Heart right ventricle (tissue), 16 donors: Measurements from ENCODE around the gene TNFAIP1. TPM values are rescaled to one million over a fixed set of nuclear protein-coding genes. Genes with fewer than 3 reads are reported as not detected.

Source experiments
- ATAC-seq, 8 donors: fragments of 200-7000 bp; cut with Tn5 transposase; one replicate each; pipeline ENCODE4 v1.9.1; 2020; ENCODE audit warnings: mild to moderate bottlenecking in 8 of 8, moderate library complexity in 8 of 8, moderate number of reproducible peaks in 1 of 8
- DNase-seq, 2 donors: peaks; one replicate each; pipeline ENCODE4 v3.0.0-alpha.2; 2020
- H3K27ac ChIP-seq, 10 donors: fragments of 200-600 bp; sonication (generic) in 2 of 10; one replicate each; pipeline versions ENCODE4 v1.5.0 to v1.8.0; 2020 to 2022; ENCODE audit warnings: mild to moderate bottlenecking in 3 of 10
- H3K27me3 ChIP-seq, 7 donors: fragments of 200-600 bp; one replicate each; pipeline ENCODE4 v1.8.0; 2021 to 2022; ENCODE audit warnings: mild to moderate bottlenecking in 2 of 7
- H3K36me3 ChIP-seq, 9 donors: fragments of 200-600 bp; sonication (generic) in 1 of 9; one replicate each; pipeline versions ENCODE4 v1.5.0 to v1.8.0; 2020 to 2022; ENCODE audit warnings: mild to moderate bottlenecking in 2 of 9
- H3K4me1 ChIP-seq, 9 donors: fragments of 200-600 bp; sonication (generic) in 1 of 9; one replicate each; pipeline versions ENCODE4 v1.5.0 to v1.8.0; 2020 to 2022; ENCODE audit warnings: mild to moderate bottlenecking in 4 of 9
- H3K4me3 ChIP-seq, 10 donors: fragments of 200-600 bp; sonication (generic) in 2 of 10; one replicate each; pipeline versions ENCODE4 v1.5.0 to v1.8.0; 2020 to 2022; ENCODE audit warnings: mild to moderate bottlenecking in 7 of 10, moderate library complexity in 2 of 10
- H3K9me3 ChIP-seq, 11 donors: fragments of 200-600 bp in 10 of 11; sonication (generic) in 2 of 11; one replicate each; pipeline versions ENCODE4 v1.5.0 to v1.8.0; 2013 to 2022; ENCODE audit warnings: mild to moderate bottlenecking in 2 of 11, control low read depth in 1 of 11, moderate library complexity in 1 of 11
- CTCF ChIP-seq, 9 donors: fragments of 200-600 bp; sonication (generic) in 2 of 9; IDR thresholded peaks; one replicate each; pipeline versions ENCODE4 v1.5.0 to v1.8.0; 2021 to 2022; ENCODE audit warnings: antibody characterized with exemption in 9 of 9, mild to moderate bottlenecking in 5 of 9, moderate library complexity in 1 of 9
- whole genome bisulfite sequencing, 2 donors: extraction: QIAGEN DNeasy Blood & Tissue Kit; methylation state at CpG; one replicate each; pipeline ENCODE4 v1.1.7; 2013; ENCODE audit warnings: inconsistent platforms in 1 of 2; 5-methylcytosine and 5-hydroxymethylcytosine counted together
- intact Hi-C, 10 donors: fragments of 100-400 bp; cut with DNase I; formaldehyde crosslinking; loops; one replicate each; pipeline versions ENCODE4 v1.11.1 to v1.14.2; 2022
- polyA plus RNA-seq, 2 donors: library from polyadenylated mRNA; stranded (reverse); fragments of 200-250 nt; gene quantifications; one replicate each; pipeline ENCODE4 v1.2.3, GENCODE V29; 2013
- total RNA-seq, 10 donors: library from RNA; stranded (reverse); fragmentation: NEBNext Ultra II Directional in 3 of 10; extraction: Animal tissue kit (Norgen Biotek cat#: 25700) in 3 of 10; gene quantifications; one replicate each; pipeline versions ENCODE4 v1.2.1 to v1.2.4, GENCODE V29; 2021 to 2023
- donor health status: Arrhythmogenic right ventricular cardiomyopathy.
- donor health status: ischemic (EF 13 %, LVEDD 7.1; RV severe dilation, severe dysfunction).
- donor health status: healthy with polysubstance abuse.
- donor health status: DM: no; HTN: yes; CAD: no.
- donor health status: DM: no; HTN: no; CAD: no.
- donor health status: ischemic (EF 25% LVEDD 6.9; RV normal size, moderate dysfunction).
- donor health status: ischemic (EF 25% LVEDD 5.7; RV mildly dilated, moderate dysfunction).
- donor health status: healthy.
- donor health status: DM: yes; HTN: yes; CAD: no.
- donor health status: Ischemic cardiomyopathy.
- donor health status: ischemic (EF 35%, LVEDD 5.7; RV mildly dilated, moderate dysfunction).
- donor health status: nonischemic (EF 11% LVEDD 7.7; RV severe dilation, severe dysfunction).
- donor health status: DM: yes; HTN: yes; CAD: no.
- donor health status: PGD.
- donor health status: ischemic (EF 29% LVEDD 5.4; RV normal size, mild dysfunction).
- donor health status: nonischemic (EF 23%, LVEDD 6.1; RV moderate dilation, normal function).

TNFAIP1 gene
- total and polyA plus RNA-seq, 12 donors = 15.1 to 87.6 (median 43.2) TPM

DNA sequence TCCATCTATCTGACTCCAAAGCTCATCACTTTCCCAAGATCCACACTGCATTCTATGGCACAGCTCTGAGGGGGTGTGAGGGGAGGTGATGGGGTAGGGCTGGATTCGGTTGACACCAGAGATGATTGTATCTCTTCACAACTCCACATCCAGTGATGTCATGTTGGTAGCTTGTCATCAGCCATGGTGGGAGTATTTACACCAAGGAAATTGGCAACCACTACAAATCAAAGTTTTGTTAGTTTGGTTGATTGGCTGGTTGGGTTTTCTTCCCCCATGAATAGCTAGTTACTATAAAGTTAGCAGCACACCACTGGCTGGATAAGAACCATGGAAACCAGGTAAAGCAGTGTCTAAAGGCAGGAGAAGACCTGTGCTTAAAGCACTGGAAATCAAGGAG, 55.4 kb downstream of the TNFAIP1 start:
- TF ChIP-seq CTCF (IDR thresholded peaks at IDR 0.05) = no peak
- DNase-seq (no peak), ATAC-seq (no peak)
- H3K36me3 ChIP-seq = peaks cover 0 to 92% (median 25%) of the 10 kb centered on the region in 9 donors
- H3K27ac ChIP-seq = no peak overlapping the region
- 77 to 88% methylated on average over 1 of the region's 1 CpG for WGBS, 2 donors
- no peaks in the 10 kb centered on the region for H3K9me3 ChIP-seq
- H3K4me3 ChIP-seq = no peak overlapping the region
- intact Hi-C loops = no loop called here
- no peaks in the 10 kb centered on the region for H3K27me3 ChIP-seq
- peaks cover 0 to 3% (median 0%) of the 10 kb centered on the region in 9 donors for H3K4me1 ChIP-seq

DNA sequence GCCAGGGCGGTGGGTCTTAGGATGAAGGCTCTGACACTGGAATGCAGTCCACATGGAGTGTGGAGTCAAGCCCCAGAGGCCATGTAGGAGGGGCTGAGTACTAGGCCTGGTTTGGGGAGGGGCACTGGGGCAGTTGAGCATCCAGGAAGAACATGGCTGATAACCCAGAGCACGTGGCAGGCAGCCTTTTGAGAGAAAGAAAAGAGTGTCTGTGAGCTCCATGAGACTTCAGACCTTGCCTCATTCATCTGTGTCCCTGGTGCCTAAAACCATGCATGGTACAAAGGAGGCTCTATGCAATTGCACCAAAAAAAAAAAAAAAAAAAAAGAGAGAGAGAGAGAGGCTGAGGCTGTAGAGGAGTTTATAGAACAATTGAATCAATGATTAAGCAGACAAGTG, 55.8 kb downstream of the TNFAIP1 start:
- no peak for TF ChIP-seq CTCF (IDR thresholded peaks at IDR 0.05)
- ATAC-seq = no peak
- Histone ChIP-seq H3K9me3 (no peaks in the 10 kb centered on the region), H3K4me1 (peaks cover 0 to 4% (median 0%) of the 10 kb centered on the region in 9 donors), H3K36me3 (peaks cover 0 to 96% (median 25%) of the 10 kb centered on the region in 9 donors), H3K4me3 (no peak overlapping the region), H3K27ac (no peak overlapping the region), H3K27me3 (no peaks in the 10 kb centered on the region)
- DNase-seq = no peak
- 63 to 68% methylated on average over 2 of the region's 2 CpGs for WGBS, 2 donors
- intact Hi-C loops = no loop called here

GRCh38 chr17:28392491-28392890, 56.9 kb downstream of the TNFAIP1 start:
- no peak for DNase-seq
- H3K9me3 ChIP-seq = no peaks in the 10 kb centered on the region
- no peak overlapping the region for H3K27ac ChIP-seq
- intact Hi-C loops = no loop called here
- H3K4me1 ChIP-seq = peaks cover 0 to 4% (median 0%) of the 10 kb centered on the region in 9 donors
- no peak overlapping the region for H3K4me3 ChIP-seq
- H3K27me3 ChIP-seq = no peaks in the 10 kb centered on the region
- WGBS, 2 donors = 70 to 75% methylated on average over 10 of the region's 10 CpGs
- no peak for ATAC-seq
- no peak for TF ChIP-seq CTCF (IDR thresholded peaks at IDR 0.05)
- peaks cover 0 to 98% (median 25%) of the 10 kb centered on the region in 9 donors for H3K36me3 ChIP-seq

- Histone ChIP-seq H3K9me3 (no peaks in the 10 kb centered on the region), H3K27me3 (no peaks in the 10 kb centered on the region), H3K27ac (no peak overlapping the region), H3K4me3 (no peak overlapping the region), H3K36me3 (peaks cover 0 to 87% (median 17%) of the 10 kb centered on the region in 9 donors), H3K4me1 (peaks cover 0 to 24% (median 6%) of the 10 kb centered on the region in 9 donors)
- DNase-seq = no peak
- TF ChIP-seq CTCF (IDR thresholded peaks at IDR 0.05) = no peak
- no peak for ATAC-seq
- 82 to 91% methylated on average over 7 of the region's 7 CpGs for WGBS, 2 donors
- intact Hi-C loops = loop anchor here in 1 of 10 donors (1.0 kb wide), 1 partner anchor 45 kb away; no protein-coding TSS in a partner anchor
Measured at GRCh38 chr17:28394337-28395116, 59.0 kb downstream of the TNFAIP1 start.
